Fibroblast of lung (primary cell): ENCODE data around the gene S100A3. TPM values are rescaled to one million over a fixed set of nuclear protein-coding genes. Genes with fewer than 3 reads are reported as not detected.
A peak's percentile ranks its signal among the peaks of the same experiment; 100 is the strongest.
"Not testable (repeated sequence)": the region's sequence is repeated elsewhere in the genome, so short reads cannot be mapped to it uniquely, and the experiment has no call there.

Source experiments
- DNase-seq, 2 donors: peaks; one replicate each; pipeline versions ENCODE4 v3.0.0 to v3.0.0-alpha.2; 2010; ENCODE audit warnings: low read depth in 2 of 2
- H2AFZ ChIP-seq: 2 replicates; pipeline ENCODE4 v1.5.1; 2012; ENCODE audit warnings: low read length, control low read depth, inconsistent platforms
- H3K27ac ChIP-seq: 2 replicates; pipeline ENCODE4 v1.5.1; 2011; ENCODE audit warnings: low read length, control low read depth; ENCODE audit not compliant: insufficient read depth
- H3K27me3 ChIP-seq: 2 replicates; pipeline ENCODE4 v1.5.1; 2011; ENCODE audit warnings: mild to moderate bottlenecking, low read length; ENCODE audit not compliant: control insufficient read depth, insufficient read depth
- H3K36me3 ChIP-seq: 2 replicates; pipeline ENCODE4 v1.5.1; 2011; ENCODE audit warnings: low read length; ENCODE audit not compliant: control insufficient read depth, insufficient read depth
- H3K4me1 ChIP-seq: 2 replicates; pipeline ENCODE4 v1.5.1; 2011; ENCODE audit warnings: low read length; ENCODE audit not compliant: control insufficient read depth, insufficient read depth; ENCODE audit errors: extremely low read depth
- H3K4me2 ChIP-seq: 2 replicates; pipeline ENCODE4 v1.5.1; 2011; ENCODE audit warnings: low read length, control low read depth; ENCODE audit not compliant: insufficient read depth; ENCODE audit errors: extremely low read depth
- H3K4me3 ChIP-seq, 4 experiments: fragments of 200-600 bp in 1 of 4; sonication (generic) in 1 of 4; replicated peaks in 1 of 4; 2 replicates each; pipeline ENCODE4 v1.5.1; 2011 to 2016; ENCODE audit warnings: low read length in 4 of 4, low read depth in 3 of 4, mild to moderate bottlenecking in 3 of 4, control low read depth in 2 of 4, inconsistent platforms in 1 of 4, mixed read lengths in 1 of 4; ENCODE audit not compliant: insufficient read depth in 1 of 4; ENCODE audit errors: control extremely low read depth in 1 of 4
- H3K79me2 ChIP-seq: 2 replicates; pipeline ENCODE4 v1.5.1; 2012; ENCODE audit warnings: mild to moderate bottlenecking, low read length, inconsistent platforms; ENCODE audit not compliant: control insufficient read depth, insufficient read depth
- H3K9ac ChIP-seq: 2 replicates; pipeline ENCODE4 v1.5.1; 2011; ENCODE audit warnings: mild to moderate bottlenecking, low read length, control low read depth; ENCODE audit not compliant: insufficient read depth
- H3K9me3 ChIP-seq: 2 replicates; pipeline ENCODE4 v1.5.1; 2012; ENCODE audit warnings: low read depth, low read length; ENCODE audit not compliant: control insufficient read depth, insufficient read depth
- H4K20me1 ChIP-seq: 2 replicates; pipeline ENCODE4 v1.5.1; 2011; ENCODE audit warnings: low read length; ENCODE audit not compliant: control insufficient read depth, insufficient read depth; ENCODE audit errors: extremely low read depth
- CTCF ChIP-seq, 2 donors: IDR thresholded peaks in 1 of 2; conservative IDR thresholded peaks in 1 of 2; 1 replicate in 1 of 2; 2 replicates in 1 of 2; pipeline ENCODE4 v1.5.1; 2011 to 2012; ENCODE audit warnings: low read length in 2 of 2, control low read depth in 1 of 2, inconsistent platforms in 1 of 2, low read depth in 1 of 2, mild to moderate bottlenecking in 1 of 2
- EZH2 ChIP-seq: IDR thresholded peaks from 2 replicates; pipeline ENCODE4 v1.5.1; 2012; ENCODE audit warnings: low read length, control low read depth, mild to moderate bottlenecking; ENCODE audit errors: missing control alignments
- polyA plus RNA-seq, 2 donors: library from polyadenylated mRNA; depleted of rRNA in 1 of 2; stranded (reverse) in 1 of 2; unstranded in 1 of 2; fragments of >200 nt; gene quantifications; 2 replicates each; pipeline ENCODE4 v1.2.1, GENCODE V29; 2011 to 2012; ENCODE audit warnings: missing spikeins in 1 of 2
- total RNA-seq: library from RNA; depleted of rRNA; stranded (reverse); fragments of >200 nt; gene quantifications from 2 replicates; pipeline ENCODE4 v1.2.1, GENCODE V29; 2014

The S100A3 gene
- total and polyA plus RNA-seq, 2 donors (not counting 1 experiment from before 2014, with no cell fraction given) = 6.8 to 14.8 TPM

GRCh38 chr1:153525088-153525728, 23.9 kb downstream of the S100A3 start:
- Histone ChIP-seq H3K79me2 (no peaks in the 10 kb centered on the region), H3K27me3 (no peaks in the 10 kb centered on the region), H3K4me1 (peaks cover 2% of the 10 kb centered on the region), H4K20me1 (no peaks in the 10 kb centered on the region), H3K9ac (no peak overlapping the region), H3K4me2 (no peak overlapping the region), H3K4me3 (no peak overlapping the region), H3K9me3 (no peaks in the 10 kb centered on the region), H3K27ac (no peak overlapping the region), H2AFZ (no peak overlapping the region), H3K36me3 (no peaks in the 10 kb centered on the region)
- TF ChIP-seq EZH2 (no peak), CTCF (conservative IDR thresholded peaks at IDR 0.05 in 1 of 2, IDR thresholded peaks at IDR 0.05 in 1 of 2; ENCODE audit: low read depth in 1 of 2, low read length in 2 of 2) (no peak)
- DNase-seq = peak; percentile 43 to 52

GRCh38 chr1:153522353-153523048, 26.6 kb downstream of the S100A3 start:
- DNase-seq, H3K36me3 ChIP-seq, H4K20me1 ChIP-seq, H3K27ac ChIP-seq, H3K4me3 ChIP-seq, H2AFZ ChIP-seq, H3K79me2 ChIP-seq, H3K9me3 ChIP-seq, H3K4me2 ChIP-seq, H3K9ac ChIP-seq, H3K4me1 ChIP-seq, H3K27me3 ChIP-seq: not testable (repeated sequence)

- H2AFZ ChIP-seq, H4K20me1 ChIP-seq, H3K4me3 ChIP-seq, H3K27me3 ChIP-seq, H3K4me1 ChIP-seq, H3K27ac ChIP-seq, H3K9ac ChIP-seq, DNase-seq, H3K36me3 ChIP-seq, H3K79me2 ChIP-seq, H3K9me3 ChIP-seq, H3K4me2 ChIP-seq: not testable (repeated sequence)
Observed at GRCh38 chr1:153521808-153522207, 27.2 kb downstream of the S100A3 start.

- no peaks in the 10 kb centered on the region for H3K36me3 ChIP-seq
- TF ChIP-seq CTCF (conservative IDR thresholded peaks at IDR 0.05 in 1 of 2, IDR thresholded peaks at IDR 0.05 in 1 of 2; ENCODE audit: low read depth in 1 of 2, low read length in 2 of 2) (no peak), EZH2 (no peak)
- no peaks in the 10 kb centered on the region for H4K20me1 ChIP-seq
- H3K4me1 ChIP-seq = peaks cover 2% of the 10 kb centered on the region
- H3K4me3 ChIP-seq = no peak overlapping the region
- H3K79me2 ChIP-seq = no peaks in the 10 kb centered on the region
- H3K9me3 ChIP-seq = no peaks in the 10 kb centered on the region
- no peak overlapping the region for H3K9ac ChIP-seq
- H2AFZ ChIP-seq = no peak overlapping the region
- H3K27me3 ChIP-seq = no peaks in the 10 kb centered on the region
- DNase-seq = no peak
- H3K4me2 ChIP-seq = no peak overlapping the region
- H3K27ac ChIP-seq = no peak overlapping the region
Observed at GRCh38 chr1:153520818-153521476, 28.1 kb downstream of the S100A3 start.

GRCh38 chr1:153520137-153520691, 28.8 kb downstream of the S100A3 start:
- not testable (repeated sequence) for DNase-seq, H2AFZ ChIP-seq, H3K36me3 ChIP-seq, H3K27me3 ChIP-seq, H3K9ac ChIP-seq, H3K9me3 ChIP-seq, H3K4me2 ChIP-seq, H3K79me2 ChIP-seq, H3K4me3 ChIP-seq, H4K20me1 ChIP-seq, H3K27ac ChIP-seq, H3K4me1 ChIP-seq
